Thymus (tissue), 11 donors: ENCODE results near the gene SIVA1. TPM values are rescaled to one million over a fixed set of nuclear protein-coding genes. Genes with fewer than 3 reads are reported as not detected.
A peak's percentile ranks its signal among the peaks of the same experiment; 100 is the strongest.

ENCODE experiments used
- DNase-seq, 9 donors: peaks; one replicate each; pipeline ENCODE4 v3.0.0-alpha.2; 2013; ENCODE audit warnings: low spot score in 9 of 9, low read depth in 6 of 9, missing footprints in 1 of 9
- H3K27ac ChIP-seq, 2 donors: one replicate each; pipeline ENCODE4 v1.5.1; 2013; ENCODE audit warnings: control low read depth in 1 of 2, low read depth in 1 of 2, low read length in 1 of 2, mild to moderate bottlenecking in 1 of 2, moderate library complexity in 1 of 2
- H3K27me3 ChIP-seq, 2 donors: one replicate each; pipeline ENCODE4 v1.5.1; 2013; ENCODE audit warnings: low read length in 1 of 2; ENCODE audit not compliant: control insufficient read depth in 2 of 2, insufficient read depth in 1 of 2
- H3K36me3 ChIP-seq, 2 donors: one replicate each; pipeline ENCODE4 v1.5.1; 2013; ENCODE audit warnings: low read length in 1 of 2, mild to moderate bottlenecking in 1 of 2, moderate library complexity in 1 of 2; ENCODE audit not compliant: control insufficient read depth in 2 of 2, insufficient read depth in 2 of 2
- H3K4me1 ChIP-seq, 2 donors: one replicate each; pipeline ENCODE4 v1.5.1; 2013; ENCODE audit warnings: low read length in 2 of 2; ENCODE audit not compliant: control insufficient read depth in 2 of 2, insufficient read depth in 2 of 2
- H3K4me3 ChIP-seq, 2 donors: one replicate each; pipeline ENCODE4 v1.5.1; 2013; ENCODE audit warnings: low read length in 2 of 2, control low read depth in 1 of 2, mild to moderate bottlenecking in 1 of 2
- H3K9me3 ChIP-seq, 2 donors: one replicate each; pipeline ENCODE4 v1.5.1; 2013; ENCODE audit warnings: low read length in 1 of 2, mild to moderate bottlenecking in 1 of 2; ENCODE audit not compliant: control insufficient read depth in 2 of 2, insufficient read depth in 1 of 2
- WGBS: extraction: QIAGEN DNeasy Blood & Tissue Kit; methylation state at CpG from one replicate; pipeline ENCODE4 v1.1.7; 2013; 5-methylcytosine and 5-hydroxymethylcytosine counted together
- polyA plus RNA-seq: library from polyadenylated mRNA; stranded (reverse); fragments of 200-250 nt; gene quantifications from one replicate; pipeline ENCODE4 v1.2.3, GENCODE V29; 2013
- total RNA-seq: library from RNA; stranded (reverse); fragments of 120-200 nt; gene quantifications from one replicate; pipeline ENCODE4 v1.2.4, GENCODE V29; 2013
- donor health status: healthy.

Gene SIVA1
- total and polyA plus RNA-seq, 2 donors: 143 to 308 TPM

DNA sequence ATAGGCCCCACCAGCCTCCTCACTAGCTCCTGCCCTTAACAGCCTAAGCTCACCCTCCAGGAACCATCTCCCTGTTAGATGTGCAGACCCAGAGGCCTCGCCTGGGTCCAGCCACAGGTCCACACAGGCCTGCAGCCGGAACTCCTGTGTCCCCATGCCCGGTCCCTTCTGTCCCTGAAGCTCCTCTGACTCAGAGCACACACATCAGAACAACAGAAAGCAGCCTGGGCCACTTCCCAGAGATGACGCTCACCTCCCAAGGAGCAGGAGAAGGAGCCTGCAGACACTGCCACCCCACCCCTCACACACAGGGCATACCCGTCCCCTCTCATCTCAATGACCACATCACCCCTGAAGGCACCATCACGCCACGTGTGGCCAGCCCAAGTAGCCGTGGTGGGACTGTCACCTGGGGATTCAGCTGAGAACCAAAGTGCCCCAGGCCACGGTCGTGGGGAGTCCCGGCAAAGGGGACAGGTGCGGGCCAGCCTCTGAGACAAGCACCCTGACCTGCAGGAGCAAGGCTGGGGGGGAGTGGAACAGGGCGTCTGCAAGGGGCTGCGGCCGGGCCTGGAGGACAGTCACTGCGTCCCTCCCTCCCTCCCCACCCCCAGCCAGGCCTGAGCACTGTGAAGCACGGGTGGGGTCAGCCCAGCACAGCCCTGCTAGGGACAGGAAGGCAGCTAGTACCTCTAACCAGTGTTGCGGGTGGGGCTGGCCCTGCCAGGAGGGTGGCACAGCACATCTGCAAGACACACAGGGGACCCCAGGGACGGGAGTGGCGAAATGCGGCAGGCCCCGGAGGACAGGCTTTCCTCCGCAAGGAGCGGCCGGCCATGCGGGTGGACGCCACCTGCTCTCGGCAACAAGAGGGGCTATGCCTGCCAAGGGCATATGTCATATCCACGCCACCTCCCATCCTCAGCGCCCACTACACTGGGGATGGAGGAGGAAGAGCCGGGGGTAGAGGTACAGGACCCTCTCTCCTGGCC is 37.1 kb downstream of the SIVA1 start:
- Histone ChIP-seq H3K27me3 (peaks cover 0 to 2% of the 10 kb centered on the region in 2 donors), H3K36me3 (peaks cover 10 to 61% of the 10 kb centered on the region in 2 donors), H3K4me3 (no peak overlapping the region), H3K27ac (no peak overlapping the region), H3K4me1 (peaks cover 11 to 18% of the 10 kb centered on the region in 2 donors), H3K9me3 (peaks cover 0 to 4% of the 10 kb centered on the region in 2 donors)
- DNase-seq: no peak
- 94% methylated on average over 31 of the region's 31 CpGs for WGBS

DNA sequence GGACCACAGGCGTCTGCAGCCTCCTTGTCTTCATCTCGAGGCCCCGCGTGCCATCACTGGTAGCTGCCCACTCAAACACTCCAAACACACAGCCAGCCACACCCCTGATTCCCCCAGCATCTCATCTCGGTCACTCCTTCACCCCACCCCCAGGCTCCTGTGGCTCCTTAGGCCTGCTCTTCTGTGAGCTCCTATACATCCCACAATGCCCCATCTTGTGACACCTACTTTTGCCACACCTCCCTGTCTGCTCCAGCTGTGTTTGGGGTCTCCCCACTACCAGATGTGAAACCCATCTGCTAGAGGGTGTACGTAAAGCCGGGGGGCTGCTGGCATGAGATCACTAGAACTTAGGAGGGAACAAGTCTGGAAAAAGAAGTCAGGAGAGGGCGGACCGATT is 38.5 kb downstream of the SIVA1 start:
- peaks cover 17 to 25% of the 10 kb centered on the region in 2 donors for H3K4me1 ChIP-seq
- no peak for DNase-seq
- H3K9me3 ChIP-seq: peaks cover 0 to 4% of the 10 kb centered on the region in 2 donors
- no peak overlapping the region for H3K27ac ChIP-seq
- peaks cover 10 to 48% of the 10 kb centered on the region in 2 donors for H3K36me3 ChIP-seq
- peaks cover 0 to 9% of the 10 kb centered on the region in 2 donors for H3K27me3 ChIP-seq
- WGBS: 98% methylated on average over 9 of the region's 9 CpGs
- H3K4me3 ChIP-seq: no peak overlapping the region

DNA sequence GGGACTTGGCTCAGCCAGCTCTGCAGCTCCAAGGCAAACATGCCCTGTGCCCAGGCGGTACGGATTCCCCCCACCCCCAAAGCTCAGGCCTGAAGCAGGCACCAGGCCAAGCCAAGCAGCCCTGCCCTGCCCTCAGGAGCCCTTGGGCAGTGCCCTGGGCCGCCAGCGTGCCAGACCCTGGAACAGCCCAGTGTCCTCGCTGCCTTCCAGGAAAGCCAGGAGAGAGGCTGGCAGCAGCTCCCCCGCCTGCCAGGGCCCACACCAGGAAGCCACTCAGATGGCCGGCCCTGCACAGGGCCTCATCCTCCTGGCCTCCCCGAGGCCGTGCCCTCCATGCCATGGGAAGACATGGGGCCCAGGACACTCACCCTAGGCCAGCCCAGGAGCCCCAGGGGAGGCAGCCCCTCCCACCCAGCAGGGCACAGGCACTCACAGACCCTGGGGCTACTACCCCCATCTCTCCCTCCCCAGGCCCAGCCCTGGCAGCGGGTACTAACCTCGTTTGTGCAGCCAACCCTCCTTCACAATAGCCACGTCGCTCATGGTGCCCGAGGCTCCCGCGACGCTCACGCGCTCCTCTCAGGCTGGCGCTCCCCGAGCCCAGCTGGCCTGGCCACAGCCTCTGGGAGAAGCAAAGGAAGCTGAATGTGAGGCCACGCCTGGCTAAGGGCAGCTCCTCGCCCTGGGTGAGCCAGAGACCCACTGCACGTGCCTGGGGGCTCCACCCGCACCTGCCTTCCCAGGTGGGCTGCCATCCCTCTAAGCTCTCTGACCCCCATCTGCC is 39.3 kb downstream of the SIVA1 start:
- DNase-seq: no peak
- Histone ChIP-seq H3K9me3 (peaks cover 0 to 4% of the 10 kb centered on the region in 2 donors), H3K4me3 (no peak overlapping the region), H3K27me3 (peaks cover under 1 to 18% of the 10 kb centered on the region in 2 donors), H3K4me1 (peaks cover 17 to 34% of the 10 kb centered on the region in 2 donors), H3K27ac (no peak overlapping the region), H3K36me3 (peaks cover 10 to 48% of the 10 kb centered on the region in 2 donors)
- WGBS: 97% methylated on average over 25 of the region's 25 CpGs

DNA sequence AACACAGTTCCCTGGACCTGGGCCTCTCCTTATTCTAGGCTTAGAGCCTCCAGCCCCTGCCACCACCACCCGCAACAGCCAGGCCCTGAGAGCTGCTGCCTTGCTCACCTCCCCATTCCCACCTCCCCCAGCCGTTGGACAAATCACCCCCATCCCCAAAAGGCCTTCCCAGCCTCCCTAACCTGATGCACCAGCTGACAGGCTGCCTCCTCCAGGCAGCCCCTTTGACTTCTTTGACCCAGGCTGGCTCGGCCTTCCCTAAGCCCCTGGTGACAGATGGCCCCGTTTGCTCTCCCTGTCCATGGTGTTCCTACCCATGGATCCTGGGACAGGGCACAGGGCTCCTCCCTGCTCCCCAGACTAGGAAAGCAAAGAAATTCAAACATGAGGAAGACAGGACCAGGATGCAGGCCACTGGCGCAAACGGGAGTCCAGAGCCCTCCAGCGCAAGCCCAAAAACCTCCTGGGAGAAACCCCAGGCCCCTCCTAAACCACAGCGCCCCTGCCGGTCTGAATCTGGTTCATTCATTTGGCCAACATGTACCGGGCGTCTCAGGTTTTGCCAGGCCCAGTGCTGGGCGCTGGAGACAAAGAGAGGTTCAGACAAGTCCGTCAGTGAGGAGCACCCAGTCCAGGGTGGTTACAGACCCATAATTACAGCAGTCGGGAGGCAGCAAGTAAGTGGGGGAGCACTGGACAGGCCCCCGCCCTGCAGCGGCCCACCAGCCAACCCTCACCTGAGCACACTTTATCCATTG is 40.2 kb downstream of the SIVA1 start:
- no peak overlapping the region for H3K27ac ChIP-seq
- H3K9me3 ChIP-seq: peaks cover 0 to 4% of the 10 kb centered on the region in 2 donors
- peaks cover 4 to 26% of the 10 kb centered on the region in 2 donors for H3K27me3 ChIP-seq
- H3K36me3 ChIP-seq: peaks cover 8 to 40% of the 10 kb centered on the region in 2 donors
- 96% methylated on average over 16 of the region's 16 CpGs for WGBS
- DNase-seq: no peak
- no peak overlapping the region for H3K4me3 ChIP-seq
- H3K4me1 ChIP-seq: peaks cover 17 to 41% of the 10 kb centered on the region in 2 donors

DNA sequence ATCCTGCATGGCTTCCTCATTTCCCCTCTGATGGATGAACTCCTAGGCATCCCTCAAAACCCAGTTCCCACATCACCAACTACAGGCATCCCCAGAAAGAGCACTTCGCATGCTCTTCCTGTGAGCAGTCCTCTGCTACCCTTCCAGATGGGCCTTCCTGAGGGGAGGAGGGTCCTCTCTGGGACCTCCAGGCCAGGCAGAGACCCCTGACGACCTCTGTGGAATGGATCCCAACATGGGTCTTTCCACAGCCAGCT is 40.7 kb downstream of the SIVA1 start:
- WGBS: 93% methylated on average over 2 of the region's 2 CpGs
- Histone ChIP-seq H3K4me3 (no peak overlapping the region), H3K4me1 (peaks cover 17 to 41% of the 10 kb centered on the region in 2 donors), H3K9me3 (peaks cover 0 to 4% of the 10 kb centered on the region in 2 donors), H3K27me3 (peaks cover 9 to 31% of the 10 kb centered on the region in 2 donors), H3K36me3 (peaks cover 3 to 36% of the 10 kb centered on the region in 2 donors), H3K27ac (no peak overlapping the region)
- DNase-seq: no peak

GRCh38 chr14:104794099-104794498 is 41.2 kb downstream of the SIVA1 start:
- Histone ChIP-seq H3K27ac (no peak overlapping the region), H3K4me3 (peak overlapping the region; percentile 56 to 91), H3K27me3 (peaks cover 10 to 36% of the 10 kb centered on the region in 2 donors), H3K4me1 (peaks cover 17 to 41% of the 10 kb centered on the region in 2 donors), H3K36me3 (peaks cover 3 to 31% of the 10 kb centered on the region in 2 donors), H3K9me3 (peaks cover 0 to 4% of the 10 kb centered on the region in 2 donors)
- DNase-seq: peak in 3 of 9 donors; percentile 33 to 47 (median 41)
- WGBS: 39% methylated on average over 15 of the region's 15 CpGs

DNA sequence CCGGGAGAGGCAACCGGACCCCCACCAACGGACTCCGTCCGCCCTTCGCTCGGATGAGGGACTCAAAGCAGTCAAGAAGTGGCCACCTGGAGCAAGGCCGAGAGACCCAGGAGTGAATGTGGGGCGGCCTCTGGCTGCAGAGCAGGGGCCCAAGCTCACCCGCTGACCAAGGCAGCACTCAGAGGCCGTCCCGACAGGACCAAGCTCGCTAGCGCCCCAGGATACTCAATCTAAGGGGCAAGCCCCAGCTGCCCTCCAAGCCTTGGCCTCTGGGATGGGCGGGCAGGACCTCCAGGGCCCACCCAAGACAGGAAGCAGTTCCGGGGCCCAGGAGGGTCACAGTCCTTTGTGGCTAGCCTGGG is 41.7 kb downstream of the SIVA1 start:
- H3K36me3 ChIP-seq: peaks cover 3 to 27% of the 10 kb centered on the region in 2 donors
- peaks cover 17 to 42% of the 10 kb centered on the region in 2 donors for H3K4me1 ChIP-seq
- H3K4me3 ChIP-seq: peak overlapping the region; percentile 56 to 91
- peak in 1 of 9 donors; percentile 32 for DNase-seq
- WGBS: 17% methylated on average over 16 of the region's 16 CpGs
- peaks cover 0 to 4% of the 10 kb centered on the region in 2 donors for H3K9me3 ChIP-seq
- peaks cover 10 to 41% of the 10 kb centered on the region in 2 donors for H3K27me3 ChIP-seq
- H3K27ac ChIP-seq: no peak overlapping the region

- Histone ChIP-seq H3K9me3 (peaks cover 0 to 4% of the 10 kb centered on the region in 2 donors), H3K4me3 (peak within 1 kb of the TSS; percentile 56 to 91), H3K4me1 (peaks cover 19 to 48% of the 10 kb centered on the region in 2 donors), H3K36me3 (peaks cover 3 to 22% of the 10 kb centered on the region in 2 donors), H3K27ac (peak within 1 kb of the TSS in 1 of 2 donors; percentile 83), H3K27me3 (peaks cover 12 to 46% of the 10 kb centered on the region in 2 donors)
- DNase-seq: peak in 1 of 9 donors; percentile 34
- WGBS: under 1% methylated on average over 123 of the region's 124 CpGs
These were observed 42.2 kb downstream of the SIVA1 start, which contains the start of gene AKT1 for GRCh38 chr14:104794993-104795780. Gene AKT1 (minus strand): TSS chr14:104795748. CDS start chr14:104792643, 3,105 bp downstream.
